Measurements from ENCODE around the gene FHIT.

- no peak for TF ChIP-seq POLR2A (IDR thresholded peaks at IDR 0.05)
- TF ChIP-seq CTCF (IDR thresholded peaks at IDR 0.05), result no peak
These were observed 1314.8 kb downstream of the FHIT start for GRCh38 chr3:59936472-59936871.
